Testis (tissue), 3 donors: ENCODE measurements around the gene LRRC37A. TPM values are rescaled to one million over a fixed set of nuclear protein-coding genes. Genes with fewer than 3 reads are reported as not detected.
"Not testable (repeated sequence)": the region's sequence is repeated elsewhere in the genome, so short reads cannot be mapped to it uniquely, and the experiment has no call there.

Source experiments
- DNase-seq: peaks from one replicate; pipeline ENCODE4 v3.0.0-alpha.2; 2019
- H3K27ac ChIP-seq, 2 donors: fragments of 200-600 bp; sonication (generic); one replicate each; pipeline ENCODE4 v1.5.1; 2019
- H3K27me3 ChIP-seq: fragments of 200-600 bp; sonication (generic); one replicate; pipeline ENCODE4 v1.5.1; 2019
- H3K36me3 ChIP-seq: fragments of 200-600 bp; sonication (generic); one replicate; pipeline ENCODE4 v1.5.1; 2017; ENCODE audit warnings: low read depth; ENCODE audit errors: missing control alignments
- H3K4me1 ChIP-seq: fragments of 200-600 bp; sonication (generic); one replicate; pipeline ENCODE4 v1.5.1; 2019
- H3K4me3 ChIP-seq, 2 donors: fragments of 200-600 bp; sonication (generic); one replicate each; pipeline ENCODE4 v1.5.1; 2017 to 2019
- H3K9me3 ChIP-seq: fragments of 200-600 bp; sonication (generic); one replicate; pipeline ENCODE4 v1.5.1; 2017
- WGBS, 2 donors: methylation state at CpG; one replicate each; pipeline ENCODE4 v1.1.5; 2018; 5-methylcytosine and 5-hydroxymethylcytosine counted together
- intact Hi-C: fragments of 100-400 bp; cut with DNase I; formaldehyde crosslinking; loops from one replicate; pipeline ENCODE4 v1.15.1; 2023; ENCODE audit warnings: low total_unique reads
- polyA plus RNA-seq: library from polyadenylated mRNA; stranded (reverse); fragments of 350-450 nt; fragmentation: Illumina TruSeq; extraction: RNeasy Lipid Tissue Mini Kit (QIAGEN cat#74804); gene quantifications from one replicate; pipeline ENCODE4 v1.2.3, GENCODE V29; 2014; ENCODE audit warnings: low read depth, low replicate concordance; ENCODE audit not compliant: insufficient read depth
- small RNA-seq, 2 donors: library from RNA; depleted of rRNA; stranded (forward); fragments of <200 nt; gene quantifications; one replicate each; pipeline ENCODE3, GENCODE V24; 2016
- total RNA-seq, 2 donors: library from RNA; depleted of rRNA; stranded (reverse); fragments of >200 nt; gene quantifications; one replicate each; pipeline ENCODE4 v1.2.3, GENCODE V29; 2016

LRRC37A gene
- total and polyA plus RNA-seq, 3 donors from 2014 or later, result 7.8 to 18.9 (median 10.2) TPM

DNA sequence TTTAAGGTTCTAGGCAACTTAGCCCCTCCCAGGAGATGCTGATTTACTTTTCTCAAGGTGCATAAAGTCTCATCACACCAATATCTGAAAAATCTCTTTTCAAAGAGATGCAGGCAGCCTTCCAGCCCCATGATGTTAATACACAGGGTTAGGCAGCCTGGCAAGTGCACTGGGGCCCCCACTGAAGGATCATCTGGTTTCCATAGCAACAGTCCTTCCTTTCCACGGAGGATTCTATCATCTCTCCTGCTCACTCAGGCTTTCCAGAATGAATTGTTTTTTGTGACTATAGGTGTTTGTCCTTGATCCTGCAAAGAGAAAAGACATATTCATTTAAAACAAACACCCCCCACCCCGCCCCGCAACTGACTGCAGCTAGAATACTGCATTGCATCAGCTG, 72.6 kb downstream of the LRRC37A start:
- intact Hi-C loops, H3K36me3 ChIP-seq, H3K27ac ChIP-seq, H3K9me3 ChIP-seq, H3K27me3 ChIP-seq, H3K4me1 ChIP-seq, H3K4me3 ChIP-seq, DNase-seq: not testable (repeated sequence)
- WGBS, 2 donors, result no CpG with 5 or more reads among the region's 3 CpGs

DNA sequence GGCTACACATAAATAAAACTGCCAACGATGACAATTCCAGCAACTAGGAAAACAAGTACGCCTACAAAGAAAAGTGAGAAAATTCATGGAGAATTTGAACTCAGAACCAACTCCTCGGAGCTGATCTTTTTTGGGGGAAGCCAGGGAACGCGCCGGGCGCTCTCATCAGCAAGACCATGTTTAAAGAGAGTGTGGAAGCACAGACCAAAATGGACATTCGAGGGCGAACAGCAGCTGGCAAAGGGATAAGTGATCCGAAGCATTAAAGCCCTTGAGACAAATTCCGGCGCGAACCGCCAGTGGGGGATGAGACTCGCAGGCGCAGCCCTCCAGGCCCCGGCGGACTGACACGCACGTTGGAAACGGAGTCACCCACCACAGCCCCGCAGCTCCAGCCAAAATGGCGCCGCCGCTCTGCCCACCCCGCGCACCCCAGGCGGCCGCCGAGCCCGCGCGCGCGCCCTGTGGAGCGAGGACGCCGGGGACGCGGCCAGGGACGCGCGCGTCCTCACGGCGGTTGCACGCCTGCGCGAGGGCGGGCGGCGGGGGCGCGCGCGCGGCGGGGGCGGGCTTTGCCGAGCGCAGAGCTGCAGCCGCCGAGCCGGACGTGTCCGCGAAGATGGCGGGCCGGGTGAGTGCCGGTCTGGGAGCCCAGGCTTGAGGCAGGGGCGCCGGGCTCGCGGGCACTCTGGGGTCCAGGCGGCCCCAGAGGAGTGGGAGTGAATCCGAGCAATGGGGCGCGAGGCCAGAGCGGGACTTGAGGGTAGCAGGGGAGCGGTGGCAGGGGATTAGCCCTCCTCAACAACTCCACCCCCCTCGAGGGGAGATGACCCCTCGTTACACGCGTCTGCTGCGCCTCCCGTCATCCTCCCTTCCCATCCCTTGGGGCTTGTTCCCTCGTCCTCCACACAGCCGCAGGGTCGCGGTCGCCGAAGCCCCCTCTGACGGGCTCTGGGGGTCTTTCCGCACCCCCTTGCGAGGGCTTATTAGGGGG, 77.6 kb downstream of the LRRC37A start:
- H3K36me3 ChIP-seq, H3K4me3 ChIP-seq, DNase-seq, intact Hi-C loops, H3K27me3 ChIP-seq, H3K9me3 ChIP-seq, H3K4me1 ChIP-seq, H3K27ac ChIP-seq: not testable (repeated sequence)
- WGBS, 2 donors, result no CpG with 5 or more reads among the region's 95 CpGs

DNA sequence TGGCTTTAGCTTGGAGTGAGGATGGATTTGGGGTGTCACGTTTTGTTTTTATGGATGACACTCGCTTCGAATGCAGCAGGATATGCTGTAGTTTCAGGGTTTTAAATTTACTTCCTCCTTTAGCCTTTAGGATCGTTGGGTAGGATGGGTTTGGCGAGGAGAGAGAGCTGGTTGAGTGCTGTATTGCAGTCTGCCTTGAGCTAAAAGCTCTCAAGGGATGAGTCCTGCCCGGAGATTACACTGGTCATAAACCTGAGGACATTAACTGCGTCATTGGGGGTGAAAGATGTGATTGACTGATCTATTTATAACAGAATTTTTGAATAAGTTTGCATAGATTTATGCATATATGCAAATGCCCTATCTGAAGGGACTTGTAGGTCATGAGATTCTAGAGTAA, 78.5 kb downstream of the LRRC37A start:
- H3K27me3 ChIP-seq, intact Hi-C loops, H3K27ac ChIP-seq, H3K36me3 ChIP-seq, H3K4me1 ChIP-seq, H3K9me3 ChIP-seq, H3K4me3 ChIP-seq, DNase-seq: not testable (repeated sequence)
- no CpG with 5 or more reads among the region's 7 CpGs for WGBS, 2 donors

DNA sequence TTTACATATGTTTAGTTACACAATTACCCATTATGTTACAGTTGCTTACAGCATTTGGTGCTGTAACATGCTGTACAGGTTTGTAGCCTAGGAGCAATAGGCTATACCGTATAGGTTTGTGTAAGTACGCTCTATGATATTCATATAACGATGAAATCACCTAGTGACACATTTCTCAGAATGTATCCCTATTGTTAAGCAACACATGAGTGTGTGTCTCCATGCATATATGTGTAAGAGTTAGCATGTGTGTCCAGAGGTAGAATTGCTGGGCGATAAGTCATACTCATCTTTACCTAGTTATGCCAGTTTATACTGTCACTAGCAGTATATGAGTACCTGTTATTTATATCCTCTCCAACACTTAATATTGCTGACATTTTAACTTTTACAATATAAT, 88.2 kb downstream of the LRRC37A start:
- H3K4me1 ChIP-seq, DNase-seq, H3K27me3 ChIP-seq, H3K9me3 ChIP-seq, intact Hi-C loops, H3K27ac ChIP-seq, H3K4me3 ChIP-seq, H3K36me3 ChIP-seq: not testable (repeated sequence)
- WGBS, 2 donors, result 90 to 100% methylated on average over 3 of the region's 4 CpGs

DNA sequence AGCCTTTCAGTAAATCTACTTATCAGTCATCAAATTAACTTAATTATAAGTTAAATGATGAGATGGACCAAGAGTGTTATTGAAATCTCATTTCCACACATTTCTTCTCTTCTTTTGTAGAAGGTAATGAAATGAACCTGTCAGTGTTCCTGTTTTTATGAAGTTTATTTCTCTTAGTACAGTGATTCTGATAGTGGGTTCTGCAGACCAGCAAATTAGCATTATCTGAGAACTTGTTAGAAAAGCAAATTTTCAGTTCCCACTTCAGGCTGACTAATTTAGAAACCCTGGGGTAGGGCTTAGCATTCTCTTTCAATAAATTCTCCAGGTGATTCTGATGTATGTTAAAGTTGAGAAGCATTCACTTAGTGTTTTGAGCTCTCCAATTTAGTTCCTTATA, 90.6 kb downstream of the LRRC37A start:
- H3K27ac ChIP-seq, H3K9me3 ChIP-seq, H3K4me3 ChIP-seq, intact Hi-C loops, H3K36me3 ChIP-seq, DNase-seq, H3K4me1 ChIP-seq, H3K27me3 ChIP-seq: not testable (repeated sequence)

Small RNA genes within 50 kb of the gene (small RNA-seq; reads per million reads assigned to genes)
- 0 reads per million in 2 donors for gene RN7SL656P

Other genes with a start within 250 kb of the LRRC37A start
- gene KANSL1, start 101.7 kb upstream of the LRRC37A start, total RNA-seq, result 100 to 1,000 TPM; 152 to 158 TPM
- 70.3 TPM for gene KANSL1, start 101.7 kb upstream of the LRRC37A start, polyA plus RNA-seq
- 10 to 100 TPM in 1 of 2 donors, 1 to 10 TPM in 1; 8.8 to 17.8 TPM for gene ARL17B, start 66.6 kb downstream of the LRRC37A start, total RNA-seq
- gene ARL17B, start 66.6 kb downstream of the LRRC37A start, polyA plus RNA-seq, result 4.0 TPM
- 10 to 100 TPM; 25.0 to 62.0 TPM for gene LRRC37A2, start 217.3 kb downstream of the LRRC37A start, total RNA-seq
- gene LRRC37A2, start 217.3 kb downstream of the LRRC37A start, polyA plus RNA-seq, result 18.0 TPM